Measurements from ENCODE around the gene MCF2L. TPM values are rescaled to one million over a fixed set of nuclear protein-coding genes. Genes with fewer than 3 reads are reported as not detected.

The MCF2L gene
- total RNA-seq, 1 experiment from 2014 or later, result 9.5 TPM

- H3K27me3 ChIP-seq (replicated peaks; ENCODE audit: insufficient read depth, low read depth, low read length, poor library complexity), result peaks cover 52% of the 10 kb centered on the region
- CTCF ChIA-PET, result no interaction called here
- DNase-seq (ENCODE audit: low spot score), result no peak
- H3K27ac ChIP-seq (ENCODE audit: low read depth, low read length, poor library complexity, severe bottlenecking), result no peak overlapping the region
- BruUV-seq (replicated peaks), result no TSS peak
- POLR2A ChIA-PET (ENCODE audit: low non-redundant PET), result no interaction called here
- H3K36me3 ChIP-seq (ENCODE audit: insufficient read depth, low read length, poor library complexity, severe bottlenecking), result no peaks in the 10 kb centered on the region
- TF ChIP-seq CTCF (conservative IDR thresholded peaks at IDR 0.05; ENCODE audit: low read depth, low read length) (no peak), EZH2 (IDR thresholded peaks at IDR 0.05; ENCODE audit: borderline replicate concordance, low read depth, low read length, poor library complexity, severe bottlenecking) (no peak)
- H3K4me1 ChIP-seq (ENCODE audit: insufficient read depth, low read length, poor library complexity, severe bottlenecking), result no peaks in the 10 kb centered on the region
- no peaks in the 10 kb centered on the region for H3K9me3 ChIP-seq (ENCODE audit: low read depth, low read length, poor library complexity, severe bottlenecking)
- no peak overlapping the region for H3K4me3 ChIP-seq (ENCODE audit: low read depth, low read length, poor library complexity, severe bottlenecking)
- intact Hi-C loops (cut with micrococcal nuclease; ENCODE audit: unreplicated experiment), result no loop called here
These were observed 5.1 kb downstream of the MCF2L start for GRCh38 chr13:112974125-112974524.

GRCh38 chr13:112974671-112975070 lies 5.7 kb downstream of the MCF2L start:
- ChIA-PET CTCF (no interaction called here), POLR2A (ENCODE audit: low non-redundant PET) (no interaction called here)
- intact Hi-C loops (cut with micrococcal nuclease; ENCODE audit: unreplicated experiment), result no loop called here
- TF ChIP-seq EZH2 (IDR thresholded peaks at IDR 0.05; ENCODE audit: borderline replicate concordance, low read depth, low read length, poor library complexity, severe bottlenecking), result no peak
- no peak for TF ChIP-seq CTCF (conservative IDR thresholded peaks at IDR 0.05; ENCODE audit: low read depth, low read length)
- no peak overlapping the region for H3K27ac ChIP-seq (ENCODE audit: low read depth, low read length, poor library complexity, severe bottlenecking)
- H3K9me3 ChIP-seq (ENCODE audit: low read depth, low read length, poor library complexity, severe bottlenecking), result no peaks in the 10 kb centered on the region
- H3K36me3 ChIP-seq (ENCODE audit: insufficient read depth, low read length, poor library complexity, severe bottlenecking), result no peaks in the 10 kb centered on the region
- peaks cover 47% of the 10 kb centered on the region for H3K27me3 ChIP-seq (replicated peaks; ENCODE audit: insufficient read depth, low read depth, low read length, poor library complexity)
- H3K4me3 ChIP-seq (ENCODE audit: low read depth, low read length, poor library complexity, severe bottlenecking), result no peak overlapping the region
- no TSS peak for BruUV-seq (replicated peaks)
- no peaks in the 10 kb centered on the region for H3K4me1 ChIP-seq (ENCODE audit: insufficient read depth, low read length, poor library complexity, severe bottlenecking)
- no peak for DNase-seq (ENCODE audit: low spot score)

GRCh38 chr13:112975401-112975939 lies 6.5 kb downstream of the MCF2L start:
- intact Hi-C loops (cut with micrococcal nuclease; ENCODE audit: unreplicated experiment), result no loop called here
- H3K9me3 ChIP-seq (ENCODE audit: low read depth, low read length, poor library complexity, severe bottlenecking), result no peaks in the 10 kb centered on the region
- H3K27ac ChIP-seq (ENCODE audit: low read depth, low read length, poor library complexity, severe bottlenecking), result no peak overlapping the region
- CTCF ChIA-PET, result no interaction called here
- H3K4me3 ChIP-seq (ENCODE audit: low read depth, low read length, poor library complexity, severe bottlenecking), result no peak overlapping the region
- peaks cover 46% of the 10 kb centered on the region for H3K27me3 ChIP-seq (replicated peaks; ENCODE audit: insufficient read depth, low read depth, low read length, poor library complexity)
- no TSS peak for BruUV-seq (replicated peaks)
- no peaks in the 10 kb centered on the region for H3K4me1 ChIP-seq (ENCODE audit: insufficient read depth, low read length, poor library complexity, severe bottlenecking)
- TF ChIP-seq EZH2 (IDR thresholded peaks at IDR 0.05; ENCODE audit: borderline replicate concordance, low read depth, low read length, poor library complexity, severe bottlenecking) (no peak), CTCF (conservative IDR thresholded peaks at IDR 0.05; ENCODE audit: low read depth, low read length) (no peak)
- POLR2A ChIA-PET (ENCODE audit: low non-redundant PET), result no interaction called here
- H3K36me3 ChIP-seq (ENCODE audit: insufficient read depth, low read length, poor library complexity, severe bottlenecking), result no peaks in the 10 kb centered on the region
- DNase-seq (ENCODE audit: low spot score), result no peak
